CD4-positive, alpha-beta T cell (primary cell): ENCODE data around the gene PDZRN3. TPM values are rescaled to one million over a fixed set of nuclear protein-coding genes. Genes with fewer than 3 reads are reported as not detected.

ENCODE experiments used
- ATAC-seq: fragments of 200-7000 bp; cut with Tn5 transposase; one replicate; pipeline ENCODE4 v1.10.0; 2022; ENCODE audit warnings: mild to moderate bottlenecking; ENCODE audit not compliant: poor library complexity
- CTCF ChIA-PET: fragments of 350-600 bp; sonication (Branson Sonifier 250); formaldehyde crosslinking; loops from one replicate; lab custom pipeline; 2021; ENCODE audit warnings: antibody characterized with exemption, inconsistent platforms; lab: Charles Lee
- POLR2A ChIA-PET: fragments of 350-600 bp; sonication (Branson Sonifier 250); formaldehyde crosslinking; loops from one replicate; lab custom pipeline; 2021; ENCODE audit warnings: antibody characterized with exemption, inconsistent platforms; lab: Charles Lee
- DNase-seq, 14 experiments: peaks; one replicate each; pipeline ENCODE4 v3.0.0-alpha.2; 2013 to 2020; ENCODE audit warnings: mixed read lengths in 2 of 14
- H3K27ac ChIP-seq, 2 donors: one replicate each; pipeline versions ENCODE4 v1.5.1 to v1.7.0; 2013; ENCODE audit warnings: low read length in 2 of 2, low read depth in 1 of 2, mild to moderate bottlenecking in 1 of 2
- H3K27me3 ChIP-seq, 2 experiments: 1 replicate in 1 of 2; 2 replicates in 1 of 2; pipeline versions ENCODE4 v1.6.1 to v1.7.0; 2013; ENCODE audit warnings: low read length in 2 of 2, control low read depth in 1 of 2, mild to moderate bottlenecking in 1 of 2, moderate library complexity in 1 of 2; ENCODE audit not compliant: insufficient read depth in 2 of 2, control insufficient read depth in 1 of 2
- H3K36me3 ChIP-seq: one replicate; pipeline ENCODE4 v1.6.1; 2013; ENCODE audit warnings: low read length, control low read depth; ENCODE audit not compliant: insufficient read depth
- H3K4me1 ChIP-seq: one replicate; pipeline ENCODE4 v1.6.1; 2013; ENCODE audit warnings: low read length, control low read depth; ENCODE audit not compliant: insufficient read depth
- H3K4me3 ChIP-seq: one replicate; pipeline ENCODE4 v1.5.1; 2013; ENCODE audit warnings: mild to moderate bottlenecking, low read length, moderate library complexity
- H3K9me3 ChIP-seq, 2 experiments: 1 replicate in 1 of 2; 2 replicates in 1 of 2; pipeline versions ENCODE4 v1.6.1 to v1.7.0; 2013; ENCODE audit warnings: low read length in 2 of 2, mild to moderate bottlenecking in 2 of 2, control low read depth in 1 of 2, moderate library complexity in 1 of 2; ENCODE audit not compliant: control insufficient read depth in 1 of 2, insufficient read depth in 1 of 2
- H3K27ac Mint-ChIP-seq: one replicate; pipeline ENCODE4 v1.8.0; 2020; ENCODE audit warnings: mixed read lengths
- H3K27me3 Mint-ChIP-seq: one replicate; pipeline ENCODE4 v1.8.0; 2021; ENCODE audit warnings: mixed read lengths
- H3K36me3 Mint-ChIP-seq: one replicate; pipeline ENCODE4 v1.8.0; 2021; ENCODE audit warnings: low read depth, mixed read lengths
- H3K4me1 Mint-ChIP-seq: one replicate; pipeline ENCODE4 v1.8.0; 2021; ENCODE audit warnings: low read depth, mixed read lengths
- H3K4me3 Mint-ChIP-seq: one replicate; pipeline ENCODE4 v1.8.0; 2020; ENCODE audit warnings: mild to moderate bottlenecking, mixed read lengths
- H3K9me3 Mint-ChIP-seq: one replicate; pipeline ENCODE4 v1.8.0; 2020; ENCODE audit warnings: mixed read lengths
- CTCF ChIP-seq: fragments of 200-600 bp; IDR thresholded peaks from one replicate; pipeline ENCODE4 v1.8.0; 2022; ENCODE audit warnings: antibody characterized with exemption, mild to moderate bottlenecking
- intact Hi-C, 2 experiments: fragments of 100-400 bp; cut with DNase I in 1 of 2; cut with micrococcal nuclease in 1 of 2; formaldehyde crosslinking; loops; one replicate each; pipeline versions ENCODE4 v1.15.1 to v1.9.0; 2023 to 2025; cut with DNase I, micrococcal nuclease
- total RNA-seq, 174 experiments: library from RNA in 2 of 174; stranded (reverse) in 2 of 174; gene quantifications; one replicate each; pipeline ENCODE4 v1.2.3 and lab custom pipeline; 2021 to 2026

The PDZRN3 gene
- total RNA-seq, 2 experiments from 2014 or later = not detected

GRCh38 chr3:73536336-73536895 is 88.3 kb downstream of the PDZRN3 start:
- no peaks in the 10 kb centered on the region for H3K4me1 ChIP-seq
- Mint-ChIP-seq H3K4me1 (no peaks in the 10 kb centered on the region), H3K27ac (no peak overlapping the region), H3K4me3 (no peak overlapping the region), H3K9me3 (no peaks in the 10 kb centered on the region), H3K36me3 (no peaks in the 10 kb centered on the region), H3K27me3 (peaks cover 3% of the 10 kb centered on the region)
- DNase-seq = no peak
- peaks cover 0 to 4% of the 10 kb centered on the region in 2 experiments for H3K9me3 ChIP-seq
- H3K27me3 ChIP-seq = no peaks in the 10 kb centered on the region
- ATAC-seq = no peak
- ChIA-PET POLR2A (no interaction called here), CTCF (no interaction called here)
- H3K4me3 ChIP-seq = no peak overlapping the region
- no peak for TF ChIP-seq CTCF
- H3K27ac ChIP-seq = no peak overlapping the region
- intact Hi-C loops = no loop called here
- no peaks in the 10 kb centered on the region for H3K36me3 ChIP-seq

- H3K27me3 Mint-ChIP-seq = peaks cover 8% of the 10 kb centered on the region
- no peak for DNase-seq
- H3K4me3 Mint-ChIP-seq = no peak overlapping the region
- no peak for ATAC-seq
- H3K27ac ChIP-seq = no peak overlapping the region
- H3K9me3 Mint-ChIP-seq = no peaks in the 10 kb centered on the region
- no peaks in the 10 kb centered on the region for H3K4me1 ChIP-seq
- TF ChIP-seq CTCF = no peak
- H3K27me3 ChIP-seq = no peaks in the 10 kb centered on the region
- H3K27ac Mint-ChIP-seq = no peak overlapping the region
- POLR2A ChIA-PET = no interaction called here
- intact Hi-C loops = no loop called here
- H3K9me3 ChIP-seq = peaks cover 0 to 4% of the 10 kb centered on the region in 2 experiments
- no peak overlapping the region for H3K4me3 ChIP-seq
- H3K4me1 Mint-ChIP-seq = no peaks in the 10 kb centered on the region
- H3K36me3 Mint-ChIP-seq = no peaks in the 10 kb centered on the region
- CTCF ChIA-PET = no interaction called here
- no peaks in the 10 kb centered on the region for H3K36me3 ChIP-seq
Measured at GRCh38 chr3:73535931-73536330, 88.8 kb downstream of the PDZRN3 start.

GRCh38 chr3:73535137-73535536 is 89.6 kb downstream of the PDZRN3 start:
- Mint-ChIP-seq H3K9me3 (no peaks in the 10 kb centered on the region), H3K27ac (no peak overlapping the region), H3K4me3 (no peak overlapping the region), H3K27me3 (peaks cover 10% of the 10 kb centered on the region), H3K36me3 (no peaks in the 10 kb centered on the region), H3K4me1 (no peaks in the 10 kb centered on the region)
- DNase-seq (no peak), ATAC-seq (no peak)
- no peak overlapping the region for H3K4me3 ChIP-seq
- H3K9me3 ChIP-seq = peaks cover 0 to 4% of the 10 kb centered on the region in 2 experiments
- H3K4me1 ChIP-seq = no peaks in the 10 kb centered on the region
- intact Hi-C loops = no loop called here
- H3K36me3 ChIP-seq = no peaks in the 10 kb centered on the region
- CTCF ChIA-PET = no interaction called here
- POLR2A ChIA-PET = no interaction called here
- no peak overlapping the region for H3K27ac ChIP-seq
- no peak for TF ChIP-seq CTCF
- no peaks in the 10 kb centered on the region for H3K27me3 ChIP-seq
